ENCODE measurements around the gene IFNK. TPM values are rescaled to one million over a fixed set of nuclear protein-coding genes. Genes with fewer than 3 reads are reported as not detected.

Gene IFNK
- total and polyA plus RNA-seq, 2 experiments from 2014 or later, result not detected

DNA sequence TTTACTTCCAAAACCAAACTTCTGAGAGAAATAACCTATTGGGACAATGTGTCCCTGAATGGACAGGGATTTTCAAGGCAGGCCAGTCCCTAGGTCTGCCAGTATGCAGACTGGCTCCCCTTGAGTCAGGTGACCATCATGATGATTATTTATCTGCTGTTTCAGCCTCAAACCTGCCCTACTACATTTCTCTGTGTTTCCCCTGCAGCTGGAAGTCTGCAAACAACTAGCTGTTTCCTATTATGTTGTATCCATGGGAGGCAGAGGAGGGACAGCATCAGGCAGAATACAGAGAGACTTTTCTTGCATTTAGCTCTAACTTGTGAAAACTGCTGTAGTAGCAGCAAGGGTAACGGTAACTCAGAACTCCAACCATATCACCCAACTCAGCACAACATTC is 36.2 kb upstream of the IFNK start (continued):
- TF ChIP-seq, protein P1, sequence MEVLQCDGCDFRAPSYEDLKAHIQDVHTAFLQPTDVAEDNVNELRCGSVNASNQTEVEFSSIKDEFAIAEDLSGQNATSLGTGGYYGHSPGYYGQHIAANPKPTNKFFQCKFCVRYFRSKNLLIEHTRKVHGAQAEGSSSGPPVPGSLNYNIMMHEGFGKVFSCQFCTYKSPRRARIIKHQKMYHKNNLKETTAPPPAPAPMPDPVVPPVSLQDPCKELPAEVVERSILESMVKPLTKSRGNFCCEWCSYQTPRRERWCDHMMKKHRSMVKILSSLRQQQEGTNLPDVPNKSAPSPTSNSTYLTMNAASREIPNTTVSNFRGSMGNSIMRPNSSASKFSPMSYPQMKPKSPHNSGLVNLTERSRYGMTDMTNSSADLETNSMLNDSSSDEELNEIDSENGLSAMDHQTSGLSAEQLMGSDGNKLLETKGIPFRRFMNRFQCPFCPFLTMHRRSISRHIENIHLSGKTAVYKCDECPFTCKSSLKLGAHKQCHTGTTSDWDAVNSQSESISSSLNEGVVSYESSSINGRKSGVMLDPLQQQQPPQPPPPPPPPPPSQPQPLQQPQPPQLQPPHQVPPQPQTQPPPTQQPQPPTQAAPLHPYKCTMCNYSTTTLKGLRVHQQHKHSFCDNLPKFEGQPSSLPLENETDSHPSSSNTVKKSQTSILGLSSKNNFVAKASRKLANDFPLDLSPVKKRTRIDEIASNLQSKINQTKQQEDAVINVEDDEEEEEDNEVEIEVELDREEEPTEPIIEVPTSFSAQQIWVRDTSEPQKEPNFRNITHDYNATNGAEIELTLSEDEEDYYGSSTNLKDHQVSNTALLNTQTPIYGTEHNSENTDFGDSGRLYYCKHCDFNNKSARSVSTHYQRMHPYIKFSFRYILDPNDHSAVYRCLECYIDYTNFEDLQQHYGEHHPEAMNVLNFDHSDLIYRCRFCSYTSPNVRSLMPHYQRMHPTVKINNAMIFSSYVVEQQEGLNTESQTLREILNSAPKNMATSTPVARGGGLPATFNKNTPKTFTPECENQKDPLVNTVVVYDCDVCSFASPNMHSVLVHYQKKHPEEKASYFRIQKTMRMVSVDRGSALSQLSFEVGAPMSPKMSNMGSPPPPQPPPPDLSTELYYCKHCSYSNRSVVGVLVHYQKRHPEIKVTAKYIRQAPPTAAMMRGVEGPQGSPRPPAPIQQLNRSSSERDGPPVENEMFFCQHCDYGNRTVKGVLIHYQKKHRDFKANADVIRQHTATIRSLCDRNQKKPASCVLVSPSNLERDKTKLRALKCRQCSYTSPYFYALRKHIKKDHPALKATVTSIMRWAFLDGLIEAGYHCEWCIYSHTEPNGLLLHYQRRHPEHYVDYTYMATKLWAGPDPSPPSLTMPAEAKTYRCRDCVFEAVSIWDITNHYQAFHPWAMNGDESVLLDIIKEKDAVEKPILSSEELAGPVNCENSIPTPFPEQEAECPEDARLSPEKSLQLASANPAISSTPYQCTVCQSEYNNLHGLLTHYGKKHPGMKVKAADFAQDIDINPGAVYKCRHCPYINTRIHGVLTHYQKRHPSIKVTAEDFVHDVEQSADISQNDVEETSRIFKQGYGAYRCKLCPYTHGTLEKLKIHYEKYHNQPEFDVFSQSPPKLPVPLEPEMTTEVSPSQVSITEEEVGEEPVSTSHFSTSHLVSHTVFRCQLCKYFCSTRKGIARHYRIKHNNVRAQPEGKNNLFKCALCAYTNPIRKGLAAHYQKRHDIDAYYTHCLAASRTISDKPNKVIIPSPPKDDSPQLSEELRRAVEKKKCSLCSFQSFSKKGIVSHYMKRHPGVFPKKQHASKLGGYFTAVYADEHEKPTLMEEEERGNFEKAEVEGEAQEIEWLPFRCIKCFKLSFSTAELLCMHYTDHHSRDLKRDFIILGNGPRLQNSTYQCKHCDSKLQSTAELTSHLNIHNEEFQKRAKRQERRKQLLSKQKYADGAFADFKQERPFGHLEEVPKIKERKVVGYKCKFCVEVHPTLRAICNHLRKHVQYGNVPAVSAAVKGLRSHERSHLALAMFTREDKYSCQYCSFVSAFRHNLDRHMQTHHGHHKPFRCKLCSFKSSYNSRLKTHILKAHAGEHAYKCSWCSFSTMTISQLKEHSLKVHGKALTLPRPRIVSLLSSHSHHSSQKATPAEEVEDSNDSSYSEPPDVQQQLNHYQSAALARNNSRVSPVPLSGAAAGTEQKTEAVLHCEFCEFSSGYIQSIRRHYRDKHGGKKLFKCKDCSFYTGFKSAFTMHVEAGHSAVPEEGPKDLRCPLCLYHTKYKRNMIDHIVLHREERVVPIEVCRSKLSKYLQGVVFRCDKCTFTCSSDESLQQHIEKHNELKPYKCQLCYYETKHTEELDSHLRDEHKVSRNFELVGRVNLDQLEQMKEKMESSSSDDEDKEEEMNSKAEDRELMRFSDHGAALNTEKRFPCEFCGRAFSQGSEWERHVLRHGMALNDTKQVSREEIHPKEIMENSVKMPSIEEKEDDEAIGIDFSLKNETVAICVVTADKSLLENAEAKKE (CRISPR knock-in tag; IDR thresholded peaks at IDR 0.05), result no peak
- TF ChIP-seq POLR2AphosphoS5 (IDR thresholded peaks at IDR 0.05; ENCODE audit: low read depth) (no peak), EZH2phosphoT487 (IDR thresholded peaks at IDR 0.05; ENCODE audit: unreplicated experiment) (no peak)

DNA sequence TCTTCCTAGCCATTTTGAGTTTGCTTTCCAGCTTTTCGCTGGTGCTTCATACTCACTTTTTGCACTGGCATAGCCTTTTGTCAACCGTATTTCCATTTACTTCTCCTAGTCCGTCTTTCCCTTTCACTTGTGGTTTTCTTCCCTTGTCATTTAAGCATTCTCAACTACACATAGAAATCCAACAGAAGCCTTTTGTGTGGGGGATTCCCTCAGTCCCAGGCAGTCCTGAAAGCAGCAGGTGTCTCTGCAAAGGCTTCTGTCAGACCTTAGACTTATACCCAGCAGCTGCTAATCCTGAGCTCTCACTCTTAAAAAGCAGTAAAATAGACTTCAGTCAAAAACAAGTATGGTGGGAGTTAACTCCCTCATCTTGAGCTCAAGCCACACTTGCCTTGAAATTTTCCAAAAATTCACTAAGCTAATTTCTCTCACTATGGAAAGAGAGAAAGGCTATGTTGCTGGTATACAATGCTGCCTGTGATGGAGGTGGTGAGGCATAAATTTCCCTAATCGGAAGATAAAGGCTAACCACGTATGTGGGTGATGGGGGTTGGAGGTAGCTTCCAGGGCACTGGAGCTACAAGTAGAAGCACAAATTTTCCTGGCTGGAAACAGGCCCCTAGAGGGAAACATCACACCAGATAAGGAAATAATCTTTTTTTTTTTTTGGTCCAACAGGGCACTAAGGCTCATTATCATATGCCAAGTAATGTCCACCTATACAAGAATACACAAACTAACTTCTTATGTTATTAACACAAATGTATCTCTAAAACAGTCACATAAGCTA is 34.8 kb upstream of the IFNK start:
- no peaks in the 10 kb centered on the region for H4K20me1 ChIP-seq (replicated peaks; ENCODE audit: insufficient read depth)
- peaks cover 60% of the 10 kb centered on the region for H3K4me1 Mint-ChIP-seq
- peaks cover 10% of the 10 kb centered on the region; the same call in 2 of the 3 replicates for H3K36me3 Mint-ChIP-seq (ENCODE audit: low read depth)
- no peak overlapping the region for H3K4me3 ChIP-seq
- peaks cover 10% of the 10 kb centered on the region for H3K79me2 ChIP-seq (replicated peaks; ENCODE audit: insufficient read depth)
- peaks cover 6% of the 10 kb centered on the region for H3K9me3 Mint-ChIP-seq
- H3K27ac Mint-ChIP-seq, result peak overlapping the region; percentile 55
- TF ChIP-seq, protein P2, sequence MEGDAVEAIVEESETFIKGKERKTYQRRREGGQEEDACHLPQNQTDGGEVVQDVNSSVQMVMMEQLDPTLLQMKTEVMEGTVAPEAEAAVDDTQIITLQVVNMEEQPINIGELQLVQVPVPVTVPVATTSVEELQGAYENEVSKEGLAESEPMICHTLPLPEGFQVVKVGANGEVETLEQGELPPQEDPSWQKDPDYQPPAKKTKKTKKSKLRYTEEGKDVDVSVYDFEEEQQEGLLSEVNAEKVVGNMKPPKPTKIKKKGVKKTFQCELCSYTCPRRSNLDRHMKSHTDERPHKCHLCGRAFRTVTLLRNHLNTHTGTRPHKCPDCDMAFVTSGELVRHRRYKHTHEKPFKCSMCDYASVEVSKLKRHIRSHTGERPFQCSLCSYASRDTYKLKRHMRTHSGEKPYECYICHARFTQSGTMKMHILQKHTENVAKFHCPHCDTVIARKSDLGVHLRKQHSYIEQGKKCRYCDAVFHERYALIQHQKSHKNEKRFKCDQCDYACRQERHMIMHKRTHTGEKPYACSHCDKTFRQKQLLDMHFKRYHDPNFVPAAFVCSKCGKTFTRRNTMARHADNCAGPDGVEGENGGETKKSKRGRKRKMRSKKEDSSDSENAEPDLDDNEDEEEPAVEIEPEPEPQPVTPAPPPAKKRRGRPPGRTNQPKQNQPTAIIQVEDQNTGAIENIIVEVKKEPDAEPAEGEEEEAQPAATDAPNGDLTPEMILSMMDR (conservative IDR thresholded peaks at IDR 0.05; ENCODE audit: low read depth in 2 of 2), result 0 out of 4 replicates have a peak, but pooled peaks of 1 of the 2 experiments have one; percentile 12
- TF ChIP-seq EZH2 (IDR thresholded peaks at IDR 0.05; ENCODE audit: low read depth, unreplicated experiment), result no peak
- TF ChIP-seq, protein P3, sequence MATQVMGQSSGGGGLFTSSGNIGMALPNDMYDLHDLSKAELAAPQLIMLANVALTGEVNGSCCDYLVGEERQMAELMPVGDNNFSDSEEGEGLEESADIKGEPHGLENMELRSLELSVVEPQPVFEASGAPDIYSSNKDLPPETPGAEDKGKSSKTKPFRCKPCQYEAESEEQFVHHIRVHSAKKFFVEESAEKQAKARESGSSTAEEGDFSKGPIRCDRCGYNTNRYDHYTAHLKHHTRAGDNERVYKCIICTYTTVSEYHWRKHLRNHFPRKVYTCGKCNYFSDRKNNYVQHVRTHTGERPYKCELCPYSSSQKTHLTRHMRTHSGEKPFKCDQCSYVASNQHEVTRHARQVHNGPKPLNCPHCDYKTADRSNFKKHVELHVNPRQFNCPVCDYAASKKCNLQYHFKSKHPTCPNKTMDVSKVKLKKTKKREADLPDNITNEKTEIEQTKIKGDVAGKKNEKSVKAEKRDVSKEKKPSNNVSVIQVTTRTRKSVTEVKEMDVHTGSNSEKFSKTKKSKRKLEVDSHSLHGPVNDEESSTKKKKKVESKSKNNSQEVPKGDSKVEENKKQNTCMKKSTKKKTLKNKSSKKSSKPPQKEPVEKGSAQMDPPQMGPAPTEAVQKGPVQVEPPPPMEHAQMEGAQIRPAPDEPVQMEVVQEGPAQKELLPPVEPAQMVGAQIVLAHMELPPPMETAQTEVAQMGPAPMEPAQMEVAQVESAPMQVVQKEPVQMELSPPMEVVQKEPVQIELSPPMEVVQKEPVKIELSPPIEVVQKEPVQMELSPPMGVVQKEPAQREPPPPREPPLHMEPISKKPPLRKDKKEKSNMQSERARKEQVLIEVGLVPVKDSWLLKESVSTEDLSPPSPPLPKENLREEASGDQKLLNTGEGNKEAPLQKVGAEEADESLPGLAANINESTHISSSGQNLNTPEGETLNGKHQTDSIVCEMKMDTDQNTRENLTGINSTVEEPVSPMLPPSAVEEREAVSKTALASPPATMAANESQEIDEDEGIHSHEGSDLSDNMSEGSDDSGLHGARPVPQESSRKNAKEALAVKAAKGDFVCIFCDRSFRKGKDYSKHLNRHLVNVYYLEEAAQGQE (IDR thresholded peaks at IDR 0.05; ENCODE audit: unreplicated experiment), result no peak
- DNase-seq (ENCODE audit: low spot score) (no peak), ATAC-seq (peak; percentile 80)
- no peaks in the 10 kb centered on the region for H3F3A ChIP-seq (replicated peaks; ENCODE audit: low read depth)
- no peaks in the 10 kb centered on the region for H3K36me3 ChIP-seq (ENCODE audit: insufficient read depth)
- H3K4me3 Mint-ChIP-seq, result no peak overlapping the region
- peak overlapping the region; percentile 38; the same call in 1 of the 2 replicates for H3K4me2 ChIP-seq
- no peaks in the 10 kb centered on the region for H3K9me2 ChIP-seq (ENCODE audit: insufficient read depth)
- H3K27me3 ChIP-seq (ENCODE audit: insufficient read depth), result no peaks in the 10 kb centered on the region
- peaks cover 30% of the 10 kb centered on the region for H3K4me1 ChIP-seq (ENCODE audit: insufficient read depth)
- peaks cover 2% of the 10 kb centered on the region for H3K27me3 Mint-ChIP-seq (ENCODE audit: insufficient read depth, low read depth, poor library complexity)
- no peak overlapping the region for H2AFZ ChIP-seq
- H3K27ac ChIP-seq (ENCODE audit: low read depth), result 0 out of 2 replicates have a peak overlapping the region, but pooled peaks have one; percentile 61
